ENCODE results near the gene TMEM45A.

Gene TMEM45A

GRCh38 chr3:100533176-100533575, 40.8 kb downstream of the TMEM45A start:
- peak; percentile 81 for ATAC-seq
- TF ChIP-seq TOX (CRISPR knock-in tag; IDR thresholded peaks at IDR 0.05; ENCODE audit: borderline replicate concordance), result no peak
- no peak for TF ChIP-seq ZNF8 (CRISPR knock-in tag; IDR thresholded peaks at IDR 0.05)
- no peak for TF ChIP-seq RARB (CRISPR knock-in tag; IDR thresholded peaks at IDR 0.05)
- no peak for TF ChIP-seq ZNF70 (CRISPR knock-in tag; IDR thresholded peaks at IDR 0.05)
- no peak for TF ChIP-seq SNAI2 (CRISPR knock-in tag; IDR thresholded peaks at IDR 0.05)
- no peak for TF ChIP-seq ZFP3 (CRISPR knock-in tag; IDR thresholded peaks at IDR 0.05)
- no peak for TF ChIP-seq CSDC2 (CRISPR knock-in tag; IDR thresholded peaks at IDR 0.05)
- TF ChIP-seq ARNTL (CRISPR knock-in tag; IDR thresholded peaks at IDR 0.05; ENCODE audit: borderline replicate concordance, low read depth), result no peak
- TF ChIP-seq ISL1 (CRISPR knock-in tag; IDR thresholded peaks at IDR 0.05), result no peak
- TF ChIP-seq, protein P1, sequence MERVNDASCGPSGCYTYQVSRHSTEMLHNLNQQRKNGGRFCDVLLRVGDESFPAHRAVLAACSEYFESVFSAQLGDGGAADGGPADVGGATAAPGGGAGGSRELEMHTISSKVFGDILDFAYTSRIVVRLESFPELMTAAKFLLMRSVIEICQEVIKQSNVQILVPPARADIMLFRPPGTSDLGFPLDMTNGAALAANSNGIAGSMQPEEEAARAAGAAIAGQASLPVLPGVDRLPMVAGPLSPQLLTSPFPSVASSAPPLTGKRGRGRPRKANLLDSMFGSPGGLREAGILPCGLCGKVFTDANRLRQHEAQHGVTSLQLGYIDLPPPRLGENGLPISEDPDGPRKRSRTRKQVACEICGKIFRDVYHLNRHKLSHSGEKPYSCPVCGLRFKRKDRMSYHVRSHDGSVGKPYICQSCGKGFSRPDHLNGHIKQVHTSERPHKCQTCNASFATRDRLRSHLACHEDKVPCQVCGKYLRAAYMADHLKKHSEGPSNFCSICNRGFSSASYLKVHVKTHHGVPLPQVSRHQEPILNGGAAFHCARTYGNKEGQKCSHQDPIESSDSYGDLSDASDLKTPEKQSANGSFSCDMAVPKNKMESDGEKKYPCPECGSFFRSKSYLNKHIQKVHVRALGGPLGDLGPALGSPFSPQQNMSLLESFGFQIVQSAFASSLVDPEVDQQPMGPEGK (CRISPR knock-in tag; IDR thresholded peaks at IDR 0.05; ENCODE audit: borderline replicate concordance), result no peak
- TF ChIP-seq PPARA (CRISPR knock-in tag; IDR thresholded peaks at IDR 0.05; ENCODE audit: borderline replicate concordance), result no peak
- no peak for TF ChIP-seq TSHZ2 (CRISPR knock-in tag; IDR thresholded peaks at IDR 0.05)
- TF ChIP-seq CSRNP3 (CRISPR knock-in tag; IDR thresholded peaks at IDR 0.05), result no peak
- TF ChIP-seq OSR1 (CRISPR knock-in tag; IDR thresholded peaks at IDR 0.05), result no peak
- TF ChIP-seq BACH2 (CRISPR knock-in tag; IDR thresholded peaks at IDR 0.05; ENCODE audit: borderline replicate concordance), result no peak
- no peak for TF ChIP-seq ZC3H10 (CRISPR knock-in tag; IDR thresholded peaks at IDR 0.05)
- no peak for TF ChIP-seq ZNF565 (CRISPR knock-in tag; conservative IDR thresholded peaks at IDR 0.05; ENCODE audit: low read depth)
- TF ChIP-seq ESRRG (CRISPR knock-in tag; IDR thresholded peaks at IDR 0.05), result no peak
- TF ChIP-seq, protein P2, sequence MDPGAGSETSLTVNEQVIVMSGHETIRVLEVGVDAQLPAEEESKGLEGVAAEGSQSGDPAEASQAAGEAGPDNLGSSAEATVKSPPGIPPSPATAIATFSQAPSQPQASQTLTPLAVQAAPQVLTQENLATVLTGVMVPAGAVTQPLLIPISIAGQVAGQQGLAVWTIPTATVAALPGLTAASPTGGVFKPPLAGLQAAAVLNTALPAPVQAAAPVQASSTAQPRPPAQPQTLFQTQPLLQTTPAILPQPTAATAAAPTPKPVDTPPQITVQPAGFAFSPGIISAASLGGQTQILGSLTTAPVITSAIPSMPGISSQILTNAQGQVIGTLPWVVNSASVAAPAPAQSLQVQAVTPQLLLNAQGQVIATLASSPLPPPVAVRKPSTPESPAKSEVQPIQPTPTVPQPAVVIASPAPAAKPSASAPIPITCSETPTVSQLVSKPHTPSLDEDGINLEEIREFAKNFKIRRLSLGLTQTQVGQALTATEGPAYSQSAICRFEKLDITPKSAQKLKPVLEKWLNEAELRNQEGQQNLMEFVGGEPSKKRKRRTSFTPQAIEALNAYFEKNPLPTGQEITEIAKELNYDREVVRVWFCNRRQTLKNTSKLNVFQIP (CRISPR knock-in tag; IDR thresholded peaks at IDR 0.05; ENCODE audit: borderline replicate concordance, low read depth), result no peak

GRCh38 chr3:100535610-100535943, 43.2 kb downstream of the TMEM45A start:
- TF ChIP-seq ZNF8 (CRISPR knock-in tag; IDR thresholded peaks at IDR 0.05), result no peak
- TF ChIP-seq ISL1 (CRISPR knock-in tag; IDR thresholded peaks at IDR 0.05), result no peak
- TF ChIP-seq ZNF70 (CRISPR knock-in tag; IDR thresholded peaks at IDR 0.05), result no peak
- TF ChIP-seq CSDC2 (CRISPR knock-in tag; IDR thresholded peaks at IDR 0.05), result no peak
- no peak for TF ChIP-seq CSRNP3 (CRISPR knock-in tag; IDR thresholded peaks at IDR 0.05)
- ATAC-seq, result no peak

GRCh38 chr3:100536093-100536492, 43.7 kb downstream of the TMEM45A start:
- ATAC-seq, result no peak
- TF ChIP-seq RARB (CRISPR knock-in tag; IDR thresholded peaks at IDR 0.05) (no peak), TOX (CRISPR knock-in tag; IDR thresholded peaks at IDR 0.05; ENCODE audit: borderline replicate concordance) (no peak), PPARA (CRISPR knock-in tag; IDR thresholded peaks at IDR 0.05; ENCODE audit: borderline replicate concordance) (no peak), ARNTL (CRISPR knock-in tag; IDR thresholded peaks at IDR 0.05; ENCODE audit: borderline replicate concordance, low read depth) (no peak), ZFP30 (CRISPR knock-in tag; IDR thresholded peaks at IDR 0.05) (no peak), TSHZ2 (CRISPR knock-in tag; IDR thresholded peaks at IDR 0.05) (no peak), GLIS3 (CRISPR knock-in tag; IDR thresholded peaks at IDR 0.05) (no peak), SNAI2 (CRISPR knock-in tag; IDR thresholded peaks at IDR 0.05) (no peak), ZNF8 (CRISPR knock-in tag; IDR thresholded peaks at IDR 0.05) (no peak), BACH2 (CRISPR knock-in tag; IDR thresholded peaks at IDR 0.05; ENCODE audit: borderline replicate concordance) (no peak), ESRRG (CRISPR knock-in tag; IDR thresholded peaks at IDR 0.05) (no peak)
- TF ChIP-seq, protein P2 (CRISPR knock-in tag; IDR thresholded peaks at IDR 0.05; ENCODE audit: borderline replicate concordance, low read depth), result no peak
- TF ChIP-seq, protein P1 (CRISPR knock-in tag; IDR thresholded peaks at IDR 0.05; ENCODE audit: borderline replicate concordance), result no peak

All from SK-N-SH treated with all-trans-retinoic acid at 6 μM for 48 hours (cell line).